H1 (cell line): ENCODE data around the gene EHD4. TPM values are rescaled to one million over a fixed set of nuclear protein-coding genes. Genes with fewer than 3 reads are reported as not detected.

Source experiments
- JUND ChIP-seq: IDR thresholded peaks from 2 replicates; pipeline ENCODE4 v1.6.1; 2011; ENCODE audit warnings: mild to moderate bottlenecking, improper control_type of control experiment, low read length
- POLR2AphosphoS5 ChIP-seq: IDR thresholded peaks from 2 replicates; pipeline ENCODE4 v1.6.1; 2011; ENCODE audit warnings: low read depth, low read length
- SUZ12 ChIP-seq: fragments of 200-600 bp; sonication (generic); IDR thresholded peaks from 2 replicates; pipeline ENCODE4 v1.6.1; 2012; ENCODE audit warnings: mild to moderate bottlenecking, inconsistent platforms, low read length, moderate library complexity, mixed read lengths
- TAF1 ChIP-seq: IDR thresholded peaks from 2 replicates; pipeline ENCODE4 v1.6.1; 2011; ENCODE audit warnings: mild to moderate bottlenecking, low read depth, low read length
- ZNF274 ChIP-seq: IDR thresholded peaks from 2 replicates; pipeline ENCODE4 v1.7.0; 2012; ENCODE audit warnings: low read length, borderline replicate concordance; ENCODE audit errors: extremely low read depth
- polyA plus RNA-seq, 7 experiments: library from polyadenylated mRNA; depleted of rRNA in 3 of 7; stranded (reverse) in 5 of 7; unstranded in 2 of 7; fragments of >200 nt in 5 of 7; fragments of 200-250 nt in 2 of 7; gene quantifications; 1 replicate in 5 of 7; 2 replicates in 1 of 7; 4 replicates in 1 of 7; pipeline versions ENCODE4 v1.2.1 to v1.2.3, GENCODE V29; 2011 to 2013; ENCODE audit warnings: missing spikeins in 2 of 7, mixed read lengths in 2 of 7
- total RNA-seq: library from RNA; stranded (reverse); fragmentation: NEBNext Ultra II Directional; extraction: Animal tissue kit (Norgen Biotek cat#: 25700); gene quantifications from 2 replicates; pipeline ENCODE4 v1.2.1, GENCODE V29; 2021
- TF ChIP-seq, protein P1 (sequence below), 3 experiments: IDR thresholded peaks; 1 replicate in 2 of 3; 2 replicates in 1 of 3; pipeline versions ENCODE4 v1.5.1 to v1.6.1; 2011; ENCODE audit warnings: low read length in 3 of 3, mild to moderate bottlenecking in 3 of 3, inconsistent platforms in 2 of 3, low read depth in 1 of 3, moderate library complexity in 1 of 3; ENCODE audit not compliant: insufficient read depth in 1 of 3; ENCODE audit errors: control extremely low read depth in 1 of 3

EHD4 gene
- total and polyA plus RNA-seq, 2 of the 8 experiments (the other 6 are each of a cell fraction or from before 2014, with no cell fraction given): 17.5 to 24.5 TPM

GRCh38 chr15:41958002-41958420 is 14.3 kb downstream of the EHD4 start (continued):
- TF ChIP-seq, protein P1, sequence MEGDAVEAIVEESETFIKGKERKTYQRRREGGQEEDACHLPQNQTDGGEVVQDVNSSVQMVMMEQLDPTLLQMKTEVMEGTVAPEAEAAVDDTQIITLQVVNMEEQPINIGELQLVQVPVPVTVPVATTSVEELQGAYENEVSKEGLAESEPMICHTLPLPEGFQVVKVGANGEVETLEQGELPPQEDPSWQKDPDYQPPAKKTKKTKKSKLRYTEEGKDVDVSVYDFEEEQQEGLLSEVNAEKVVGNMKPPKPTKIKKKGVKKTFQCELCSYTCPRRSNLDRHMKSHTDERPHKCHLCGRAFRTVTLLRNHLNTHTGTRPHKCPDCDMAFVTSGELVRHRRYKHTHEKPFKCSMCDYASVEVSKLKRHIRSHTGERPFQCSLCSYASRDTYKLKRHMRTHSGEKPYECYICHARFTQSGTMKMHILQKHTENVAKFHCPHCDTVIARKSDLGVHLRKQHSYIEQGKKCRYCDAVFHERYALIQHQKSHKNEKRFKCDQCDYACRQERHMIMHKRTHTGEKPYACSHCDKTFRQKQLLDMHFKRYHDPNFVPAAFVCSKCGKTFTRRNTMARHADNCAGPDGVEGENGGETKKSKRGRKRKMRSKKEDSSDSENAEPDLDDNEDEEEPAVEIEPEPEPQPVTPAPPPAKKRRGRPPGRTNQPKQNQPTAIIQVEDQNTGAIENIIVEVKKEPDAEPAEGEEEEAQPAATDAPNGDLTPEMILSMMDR (IDR thresholded peaks at IDR 0.05; ENCODE audit: control extremely low read depth in 1 of 3, insufficient read depth in 1 of 3, low read depth in 1 of 3, low read length in 3 of 3): no peak
- TF ChIP-seq SUZ12 (no peak), POLR2AphosphoS5 (no peak), TAF1 (no peak), JUND (no peak), ZNF274 (no peak)
